ENCODE measurements around the gene TOMM20.

TOMM20 gene

DNA sequence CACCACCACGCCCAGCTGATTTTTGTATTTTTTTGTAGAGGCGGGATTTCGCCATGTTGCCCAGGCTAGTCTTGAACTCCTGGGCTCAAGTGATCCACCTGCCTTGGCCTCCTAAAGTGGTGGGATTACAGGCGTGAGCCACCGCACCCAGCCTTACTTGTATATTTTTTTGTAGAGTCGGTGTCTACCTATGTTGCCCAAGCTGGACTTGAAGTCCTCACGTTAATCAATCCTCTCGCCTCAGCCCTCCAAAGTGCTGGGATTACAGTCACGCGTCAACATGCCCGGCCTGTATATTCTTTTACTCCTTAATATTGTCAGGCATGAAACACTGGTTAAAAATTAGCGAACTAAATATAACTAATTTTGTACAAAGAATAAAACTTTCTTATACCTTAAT, 5.5 kb upstream of the TOMM20 start:
- DNase-seq (ENCODE audit: low read depth, low spot score) = no peak

DNA sequence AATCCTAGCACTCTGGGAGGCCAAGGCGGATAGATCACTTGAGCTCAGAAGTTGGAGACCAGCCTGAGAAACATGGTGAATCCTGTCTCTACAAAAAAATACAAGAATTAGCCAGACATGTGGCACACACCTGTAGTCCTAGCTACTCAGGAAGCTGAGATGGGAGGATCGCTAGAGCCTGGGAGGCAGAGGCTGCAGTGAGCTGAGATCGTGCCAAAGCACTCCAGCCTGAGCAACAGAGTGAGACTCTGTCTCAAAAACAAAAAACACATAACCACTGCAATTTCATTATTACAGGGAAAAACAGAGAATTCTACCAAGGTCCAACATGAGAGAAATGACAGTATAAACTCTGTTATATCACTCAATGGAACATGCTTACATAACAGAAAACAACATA, 4.4 kb upstream of the TOMM20 start:
- no peak for DNase-seq (ENCODE audit: low read depth, low spot score)

DNA sequence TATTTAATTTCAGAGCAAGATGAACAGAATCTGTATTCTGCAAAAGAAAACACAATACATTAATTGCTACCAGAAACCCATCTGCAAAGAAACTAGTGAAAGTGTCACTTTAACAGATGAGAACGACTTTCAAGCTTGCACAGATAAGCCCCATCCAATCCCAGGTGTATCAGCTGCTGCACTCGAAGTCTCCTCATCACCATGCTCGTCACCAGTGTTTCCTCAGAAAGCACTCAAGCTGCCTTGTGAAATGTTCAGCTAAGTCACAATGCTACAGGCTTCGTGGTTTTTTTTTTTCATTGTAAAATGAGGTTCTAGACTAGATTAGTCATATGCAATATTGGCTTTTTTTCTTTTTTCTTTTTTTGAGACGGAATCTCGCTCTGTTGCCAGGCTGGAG, 3.3 kb upstream of the TOMM20 start:
- DNase-seq (ENCODE audit: low read depth, low spot score) = no peak

DNA sequence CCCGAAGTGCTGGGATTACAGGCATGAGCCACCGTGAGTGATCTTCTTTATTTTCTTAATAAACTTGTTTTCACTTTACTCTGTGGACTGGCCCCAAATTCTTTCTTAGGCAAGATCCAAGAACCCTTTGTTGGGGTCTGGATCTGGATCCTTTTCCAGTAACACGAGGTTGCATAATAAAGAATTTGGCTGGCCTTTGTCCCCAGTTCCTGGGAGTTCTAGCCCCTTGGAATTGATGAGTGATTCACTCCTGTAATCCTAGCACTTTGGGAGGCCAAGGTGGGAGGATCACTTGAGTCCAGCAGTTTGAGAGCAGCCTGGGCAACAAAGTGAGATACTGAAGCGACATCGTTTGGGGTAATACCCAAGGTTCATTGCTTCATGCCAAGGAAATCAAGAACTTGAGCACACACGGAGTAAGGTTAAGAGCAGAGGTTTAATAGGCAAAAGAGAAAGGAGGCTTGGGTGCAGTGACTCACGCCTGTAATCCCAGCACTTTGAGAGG, 2.2 kb upstream of the TOMM20 start:
- DNase-seq (ENCODE audit: low read depth, low spot score) = no peak

- DNase-seq (ENCODE audit: low read depth, low spot score) = no peak
Measured at GRCh38 chr1:235129774-235130570, 1.3 kb upstream of the TOMM20 start.

DNA sequence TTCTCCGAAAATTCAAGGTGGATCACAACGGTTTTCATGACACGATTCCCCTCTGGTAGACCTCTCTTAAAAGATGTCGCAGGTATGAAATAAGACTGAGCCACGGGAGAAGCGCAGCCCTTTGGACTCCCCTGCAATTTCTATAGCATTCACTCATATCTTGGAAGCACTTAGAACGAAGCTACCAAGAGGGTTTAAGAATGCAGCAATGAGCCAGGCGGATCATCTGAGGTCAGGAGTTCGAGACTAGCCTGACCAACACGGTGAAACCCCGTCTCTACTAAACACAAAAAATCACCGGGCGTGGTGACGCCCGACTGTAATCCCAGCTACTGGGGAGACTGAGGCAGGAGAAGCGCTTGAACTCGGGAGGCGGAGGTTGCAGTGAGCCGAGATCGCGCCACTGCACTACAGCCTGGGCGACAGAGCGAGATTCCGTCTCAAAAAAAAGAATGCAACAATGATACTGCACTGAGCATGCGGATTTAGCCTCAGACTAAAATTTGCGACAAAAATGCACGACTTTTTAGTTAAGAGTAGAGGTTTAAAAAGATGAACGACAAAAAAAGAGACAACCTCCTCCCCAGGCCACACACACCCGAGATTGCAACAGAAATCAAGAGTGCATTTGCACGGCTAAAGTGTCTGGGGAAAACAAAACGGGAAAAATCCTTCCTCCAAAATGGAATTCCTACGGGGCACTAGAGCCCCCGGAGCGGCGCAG, 743 bp downstream of the TOMM20 start:
- DNase-seq (ENCODE audit: low read depth, low spot score) = no peak

GRCh38 chr1:235127203-235127602, 1.4 kb downstream of the TOMM20 start:
- no peak for DNase-seq (ENCODE audit: low read depth, low spot score)

DNA sequence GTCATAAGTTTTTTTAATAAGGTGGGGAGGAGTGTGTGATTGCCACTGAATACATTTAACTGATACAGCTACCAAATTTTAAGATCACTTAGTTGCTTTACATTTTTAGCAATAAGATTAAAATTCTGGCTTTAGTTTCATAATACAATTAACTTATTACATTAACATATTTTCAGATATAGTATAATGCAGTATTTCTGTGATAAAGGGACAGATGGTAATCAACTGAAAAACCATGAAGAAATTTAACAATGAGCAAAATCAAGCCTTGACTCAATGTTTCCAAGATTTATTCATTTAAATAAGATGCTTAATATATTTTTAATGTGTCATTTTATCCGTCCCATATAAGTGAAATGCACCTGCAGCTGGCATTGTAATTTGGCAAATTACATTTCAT, 4.0 kb downstream of the TOMM20 start:
- no peak for DNase-seq (ENCODE audit: low read depth, low spot score)

GRCh38 chr1:235124111-235124510, 4.5 kb downstream of the TOMM20 start:
- no peak for DNase-seq (ENCODE audit: low read depth, low spot score)

DNA sequence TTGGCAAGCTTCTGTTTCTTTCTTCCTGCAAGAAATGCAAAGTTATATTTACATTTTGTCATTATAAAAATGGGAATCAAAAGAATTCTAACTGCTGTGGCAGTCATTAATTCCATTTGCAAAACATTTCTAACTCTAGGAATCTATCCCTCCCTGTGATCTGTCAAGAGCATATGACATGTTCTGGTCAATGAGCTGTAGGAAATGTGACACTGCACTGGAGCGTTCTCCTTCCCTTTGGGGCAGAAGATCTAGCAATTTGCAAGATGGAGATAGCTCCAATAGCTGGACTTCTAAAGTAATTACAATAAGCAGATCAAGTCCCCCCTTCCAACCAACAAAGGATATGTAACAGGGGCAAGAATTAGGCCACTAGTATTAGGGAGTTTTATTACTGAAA, 6.3 kb downstream of the TOMM20 start:
- DNase-seq (ENCODE audit: low read depth, low spot score) = no peak

GRCh38 chr1:235113183-235113917, 15.3 kb downstream of the TOMM20 start:
- no peak for DNase-seq (ENCODE audit: low read depth, low spot score)

- DNase-seq (ENCODE audit: low read depth, low spot score) = no peak
Measured at GRCh38 chr1:235112297-235113182, 16.1 kb downstream of the TOMM20 start.

DNA sequence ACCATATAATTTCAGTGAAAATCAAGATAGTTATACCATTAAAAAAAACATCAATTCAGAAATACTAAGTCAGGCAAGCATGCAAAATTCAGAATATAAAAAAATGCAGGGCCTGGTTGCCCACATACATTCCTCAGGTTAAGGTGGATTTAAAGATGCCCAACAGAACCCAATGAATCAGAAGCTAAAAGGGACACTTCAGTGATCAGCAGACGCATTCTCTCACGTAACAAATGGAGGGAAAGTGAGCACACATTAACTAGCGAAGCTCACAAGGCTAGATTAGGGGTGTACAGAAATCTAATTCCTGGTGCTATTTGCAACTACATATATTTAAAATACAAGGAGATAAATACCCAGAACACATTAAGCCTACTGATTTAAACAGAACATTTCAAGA, 17.5 kb downstream of the TOMM20 start:
- DNase-seq (ENCODE audit: low read depth, low spot score) = no peak

DNA sequence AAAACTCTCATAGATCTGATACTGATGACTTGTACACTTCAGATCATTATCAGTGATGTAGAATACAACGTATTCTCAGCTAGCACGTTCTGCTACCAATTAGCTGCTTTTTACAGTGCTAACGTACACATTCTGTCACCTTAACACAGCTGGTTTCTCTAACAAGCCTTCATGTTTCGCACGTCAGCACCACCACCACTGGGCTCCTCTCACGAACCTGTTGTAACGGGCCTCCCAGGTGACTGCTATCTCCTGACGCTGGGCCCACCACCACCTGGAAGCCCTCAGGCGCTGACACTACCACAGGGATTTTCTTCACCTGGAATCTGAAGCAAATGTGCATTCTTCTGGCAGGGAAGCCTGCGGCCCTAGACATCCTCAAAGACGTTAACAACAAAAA, 19.8 kb downstream of the TOMM20 start:
- no peak for DNase-seq (ENCODE audit: low read depth, low spot score)

DNA sequence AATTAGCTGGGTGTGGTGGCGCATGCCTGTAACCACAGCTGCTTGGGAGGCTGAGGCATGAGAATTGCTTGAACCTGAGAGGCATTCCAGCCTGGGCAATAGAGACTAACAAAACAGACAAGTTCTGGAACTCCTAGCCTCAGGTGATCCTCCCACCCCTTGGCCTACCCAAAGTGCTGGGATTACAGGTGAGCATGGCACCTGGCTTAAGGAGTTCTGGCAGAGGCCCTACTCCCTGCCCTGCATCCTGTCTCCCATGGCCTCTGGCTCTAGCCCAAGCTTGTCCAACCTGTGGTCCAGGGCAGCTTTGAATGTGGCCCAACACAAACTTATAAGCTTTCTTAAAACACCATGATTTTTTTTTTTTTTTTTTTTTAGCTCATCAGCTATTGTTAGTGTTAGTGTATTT, 20.4 kb downstream of the TOMM20 start:
- DNase-seq (ENCODE audit: low read depth, low spot score) = no peak

DNA sequence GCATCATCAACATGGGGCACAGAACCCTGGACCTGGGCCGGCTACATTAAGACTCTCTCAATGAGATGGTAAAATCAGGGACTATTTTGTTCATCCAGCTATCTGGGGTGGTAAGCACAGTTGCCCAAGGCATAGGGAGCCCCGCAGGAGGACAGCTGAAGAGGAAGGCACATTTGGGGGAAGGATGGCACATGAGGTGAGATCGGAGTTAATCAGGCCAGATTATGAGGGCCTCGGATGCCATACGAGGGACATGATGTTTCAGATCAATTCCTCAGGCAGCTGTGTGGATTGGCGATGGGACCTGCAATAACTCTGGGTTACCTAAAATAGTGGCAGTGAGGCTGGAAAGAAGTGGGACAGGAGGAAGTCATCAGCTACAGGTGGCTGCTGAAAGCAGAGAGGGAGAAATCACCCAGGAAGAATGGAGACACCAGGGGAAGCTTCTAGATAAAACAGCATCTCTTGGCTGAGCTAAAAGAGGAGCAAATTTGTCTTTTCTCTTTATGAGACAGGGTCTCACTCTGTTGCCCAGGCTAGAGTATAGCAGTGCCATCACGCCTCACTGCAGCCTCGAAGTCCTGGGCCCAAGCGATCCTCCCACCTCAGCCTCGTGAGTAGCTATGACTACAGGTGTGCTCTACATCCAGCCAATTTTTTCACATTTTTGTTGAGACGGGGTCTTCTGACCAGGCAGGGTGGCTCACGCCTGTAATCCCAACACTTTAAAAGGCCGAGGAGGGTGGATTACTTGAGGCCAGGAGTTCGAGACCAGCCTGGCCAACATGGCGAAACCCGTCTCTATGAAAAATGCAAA, 21.1 kb downstream of the TOMM20 start:
- no peak for DNase-seq (ENCODE audit: low read depth, low spot score)

- no peak for DNase-seq (ENCODE audit: low read depth, low spot score)
Measured at GRCh38 chr1:235106457-235106856, 22.2 kb downstream of the TOMM20 start.

DNA sequence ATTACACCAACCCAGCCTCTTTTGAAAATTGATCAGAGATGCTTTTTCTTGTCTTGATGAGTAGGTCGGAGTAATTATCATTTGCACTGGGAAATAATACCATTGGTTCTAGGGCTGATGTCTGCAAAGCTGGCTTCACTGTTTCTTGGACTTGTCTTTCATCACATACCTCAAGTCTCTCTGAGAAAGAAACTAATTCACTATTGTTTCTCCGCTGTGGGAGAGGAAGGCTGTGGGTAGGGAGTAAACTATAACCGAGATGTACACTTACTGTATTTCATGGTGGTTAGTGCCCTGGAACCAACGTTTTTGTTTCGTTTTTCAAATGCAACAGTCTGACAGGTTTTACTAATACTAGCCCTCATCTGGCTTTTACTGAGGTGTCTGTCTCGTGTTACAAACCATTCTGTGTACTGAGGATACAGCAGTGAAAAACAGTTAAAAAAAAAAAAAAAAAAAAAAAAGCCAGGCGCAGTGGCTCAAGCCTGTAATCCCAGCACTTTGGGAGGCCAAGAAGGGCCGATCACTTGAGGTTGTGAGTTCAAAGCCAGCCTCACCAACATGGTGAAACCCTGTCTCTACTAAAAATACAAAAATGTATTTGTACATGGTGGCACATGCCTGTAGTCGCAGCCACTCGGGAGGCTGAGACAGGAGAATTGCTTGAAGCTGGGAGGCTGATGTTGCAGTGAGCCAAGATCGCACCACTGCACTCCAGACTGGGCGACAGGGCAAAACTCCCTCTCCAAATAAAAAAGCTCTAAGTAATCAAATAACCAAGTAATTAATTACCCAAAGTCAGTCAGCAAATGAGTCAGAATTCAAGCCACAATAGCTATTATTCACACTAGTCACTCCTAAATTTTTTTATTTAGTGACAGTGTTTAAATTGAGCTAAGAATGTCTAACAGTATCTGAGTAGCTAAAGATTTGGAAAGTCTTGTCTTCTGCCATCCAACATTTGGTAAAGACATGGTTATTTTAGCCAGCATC, 23.3 kb downstream of the TOMM20 start:
- DNase-seq (ENCODE audit: low read depth, low spot score) = no peak

- no peak for DNase-seq (ENCODE audit: low read depth, low spot score)
Measured at GRCh38 chr1:235102993-235103411, 25.6 kb downstream of the TOMM20 start.
